Measurements from ENCODE around the gene ROCK2. TPM values are rescaled to one million over a fixed set of nuclear protein-coding genes. Genes with fewer than 3 reads are reported as not detected.
A peak's percentile ranks its signal among the peaks of the same experiment; 100 is the strongest.

ROCK2 gene
- total and polyA plus RNA-seq, 9 of the 15 experiments (the other 6 are each of a cell fraction or from before 2014, with no cell fraction given): 4.9 to 30.6 (median 14.3) TPM

DNA sequence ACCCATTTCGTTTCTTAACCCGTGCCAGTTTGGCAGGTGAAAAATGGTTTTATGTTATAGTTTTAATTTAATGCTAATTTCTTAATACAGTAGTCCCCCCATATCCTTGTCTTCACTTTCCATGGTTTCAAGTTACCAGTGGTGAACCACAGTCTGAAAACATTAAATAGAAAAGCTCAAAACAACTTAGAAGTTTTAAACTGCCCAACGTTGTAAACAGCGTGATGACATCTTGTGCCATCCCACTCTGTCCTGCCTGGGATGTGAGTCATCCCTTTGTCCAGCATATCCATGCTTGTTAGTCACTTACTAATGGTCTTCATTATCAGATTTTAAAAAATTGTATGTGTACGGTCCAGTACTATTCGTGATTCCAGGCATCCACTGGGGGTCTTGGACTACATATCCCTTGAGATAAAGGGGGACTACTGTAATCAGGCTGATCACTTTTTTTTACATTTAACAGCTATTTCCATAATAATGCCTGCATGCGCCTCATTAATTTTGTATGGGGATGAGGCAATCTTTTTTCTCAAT lies 157.3 kb downstream of the ROCK2 start:
- Histone ChIP-seq H4K20me1 (replicated peaks; ENCODE audit: control insufficient read depth, insufficient read depth, low read length) (no peaks in the 10 kb centered on the region), H3K4me3 (no peak overlapping the region), H3K79me2 (ENCODE audit: control insufficient read depth, insufficient read depth, low read length) (no peaks in the 10 kb centered on the region), H3K36me3 (ENCODE audit: control insufficient read depth, insufficient read depth, low read length) (peaks cover 35% of the 10 kb centered on the region; the same call in 2 of the 3 replicates), H3K4me1 (replicated peaks in 1 of 2; ENCODE audit: control insufficient read depth in 2 of 2, insufficient read depth in 2 of 2, low read length in 2 of 2) (peaks cover 0 to 13% of the 10 kb centered on the region in 2 experiments; a peak in 2 of 5 replicates), H3K9me3 (replicated peaks; ENCODE audit: control insufficient read depth, insufficient read depth, low read depth, low read length) (no peaks in the 10 kb centered on the region), H3K27me3 (ENCODE audit: control insufficient read depth in 2 of 2, insufficient read depth in 2 of 2, low read length in 2 of 2) (no peaks in the 10 kb centered on the region), H2AFZ (ENCODE audit: low read depth, low read length) (no peak overlapping the region), H3K27ac (ENCODE audit: extremely low read depth, low read depth, low read length) (peak overlapping the region; percentile 57; the same call in 2 of the 3 replicates), H3K9me1 (ENCODE audit: control insufficient read depth, insufficient read depth, low read length) (no peaks in the 10 kb centered on the region), H3K4me2 (ENCODE audit: insufficient read depth, low read length) (no peak overlapping the region), H3K9ac (ENCODE audit: insufficient read depth in 1 of 2, low read depth in 2 of 2, low read length in 2 of 2) (no peak overlapping the region)
- CTCF ChIA-PET (ENCODE audit: low intra/inter-chr PET ratio): no interaction called here
- FAIRE-seq (peak; percentile 29), ATAC-seq (peak; percentile 88), DNase-seq (ENCODE audit: extremely low read depth in 1 of 4, low spot score in 3 of 4) (peak in 1 of 4 experiments; percentile 47)
- intact Hi-C loops (cut with micrococcal nuclease) (no loop called here), in situ Hi-C loops (cut with MboI) (no loop called here)
- no TSS peak for BruUV-seq (replicated peaks)
- 44% methylated on average over 7 of the region's 7 CpGs for WGBS (ENCODE audit: insufficient coverage, low coverage, missing lambda C conversion rate)
- POLR2A ChIA-PET: interaction anchor here (0.5 kb wide), 1 partner anchor 32 kb away, joined by 3 read pairs; no protein-coding TSS in a partner anchor
- TF ChIP-seq MTA1 (IDR thresholded peaks at IDR 0.05; ENCODE audit: borderline replicate concordance) (peak; percentile 29; the same call in 1 of the 2 replicates), SRSF7 (optimal IDR thresholded peaks at IDR 0.05; ENCODE audit: low read depth, low read length) (no peak), ZBTB8A (IDR thresholded peaks at IDR 0.05; ENCODE audit: partially characterized antibody) (no peak), RBM15 (IDR thresholded peaks at IDR 0.05; ENCODE audit: insufficient read depth, low read length) (no peak), BMI1 (IDR thresholded peaks at IDR 0.05; ENCODE audit: low read length) (no peak), ZNF175 (CRISPR knock-in tag; IDR thresholded peaks at IDR 0.05; ENCODE audit: low read depth) (peak; percentile 90), EP300 (IDR thresholded peaks at IDR 0.05; ENCODE audit: low read length) (peak; percentile 77), BACH1 (tag; IDR thresholded peaks at IDR 0.05) (no peak), PHTF2 (CRISPR knock-in tag; IDR thresholded peaks at IDR 0.05) (no peak), PTRF (tag; IDR thresholded peaks at IDR 0.05) (no peak), ZNF644 (tag; IDR thresholded peaks at IDR 0.05; ENCODE audit: low read depth) (peak; percentile 11; the same call in 1 of the 2 replicates), TAF15 (IDR thresholded peaks at IDR 0.05; ENCODE audit: low read depth, low read length) (no peak), ZNF699 (CRISPR knock-in tag; IDR thresholded peaks at IDR 0.05; ENCODE audit: insufficient replicate concordance) (no peak), ATF7 (IDR thresholded peaks at IDR 0.05) (peak; percentile 80), FOXK2 (conservative IDR thresholded peaks at IDR 0.05 in 1 of 2, IDR thresholded peaks at IDR 0.05 in 1 of 2; ENCODE audit: low read depth in 2 of 2) (peak; percentile 59 to 81; a peak in 3 of 4 replicates), FOXM1 (IDR thresholded peaks at IDR 0.05; ENCODE audit: low read depth) (no peak; the same call in 1 of the 2 replicates), FOXM1 (CRISPR knock-in tag; IDR thresholded peaks at IDR 0.05; ENCODE audit: low read depth) (no peak), NR2F6 (CRISPR knock-in tag; IDR thresholded peaks at IDR 0.05) (no peak), ZC3H4 (CRISPR knock-in tag; IDR thresholded peaks at IDR 0.05; ENCODE audit: borderline replicate concordance) (no peak), CHD4 (IDR thresholded peaks at IDR 0.05; ENCODE audit: insufficient read depth, insufficient replicate concordance, low read depth, low read length, poor library complexity, severe bottlenecking) (no peak), SRSF1 (IDR thresholded peaks at IDR 0.05; ENCODE audit: low read depth, low read length) (no peak)
- TF ChIP-seq, protein P1, sequence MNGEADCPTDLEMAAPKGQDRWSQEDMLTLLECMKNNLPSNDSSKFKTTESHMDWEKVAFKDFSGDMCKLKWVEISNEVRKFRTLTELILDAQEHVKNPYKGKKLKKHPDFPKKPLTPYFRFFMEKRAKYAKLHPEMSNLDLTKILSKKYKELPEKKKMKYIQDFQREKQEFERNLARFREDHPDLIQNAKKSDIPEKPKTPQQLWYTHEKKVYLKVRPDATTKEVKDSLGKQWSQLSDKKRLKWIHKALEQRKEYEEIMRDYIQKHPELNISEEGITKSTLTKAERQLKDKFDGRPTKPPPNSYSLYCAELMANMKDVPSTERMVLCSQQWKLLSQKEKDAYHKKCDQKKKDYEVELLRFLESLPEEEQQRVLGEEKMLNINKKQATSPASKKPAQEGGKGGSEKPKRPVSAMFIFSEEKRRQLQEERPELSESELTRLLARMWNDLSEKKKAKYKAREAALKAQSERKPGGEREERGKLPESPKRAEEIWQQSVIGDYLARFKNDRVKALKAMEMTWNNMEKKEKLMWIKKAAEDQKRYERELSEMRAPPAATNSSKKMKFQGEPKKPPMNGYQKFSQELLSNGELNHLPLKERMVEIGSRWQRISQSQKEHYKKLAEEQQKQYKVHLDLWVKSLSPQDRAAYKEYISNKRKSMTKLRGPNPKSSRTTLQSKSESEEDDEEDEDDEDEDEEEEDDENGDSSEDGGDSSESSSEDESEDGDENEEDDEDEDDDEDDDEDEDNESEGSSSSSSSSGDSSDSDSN (IDR thresholded peaks at IDR 0.05; ENCODE audit: borderline replicate concordance in 1 of 2, low read depth in 2 of 2, low read length in 2 of 2): no peak
